Subcutaneous preadipocyte (primary cell): ENCODE results near the gene AIF1L. TPM values are rescaled to one million over a fixed set of nuclear protein-coding genes. Genes with fewer than 3 reads are reported as not detected.

Experiments
- small RNA-seq: library from RNA; depleted of rRNA; stranded (forward); fragments of <200 nt; gene quantifications from one replicate; pipeline ENCODE3, GENCODE V24; 2012
- total RNA-seq: library from RNA; depleted of rRNA; stranded (reverse); fragments of >200 nt; gene quantifications from 2 replicates; pipeline ENCODE4 v1.2.3, GENCODE V29; 2012

AIF1L gene
- 0.20 and 0.37 TPM in 2 replicates for total RNA-seq

DNA sequence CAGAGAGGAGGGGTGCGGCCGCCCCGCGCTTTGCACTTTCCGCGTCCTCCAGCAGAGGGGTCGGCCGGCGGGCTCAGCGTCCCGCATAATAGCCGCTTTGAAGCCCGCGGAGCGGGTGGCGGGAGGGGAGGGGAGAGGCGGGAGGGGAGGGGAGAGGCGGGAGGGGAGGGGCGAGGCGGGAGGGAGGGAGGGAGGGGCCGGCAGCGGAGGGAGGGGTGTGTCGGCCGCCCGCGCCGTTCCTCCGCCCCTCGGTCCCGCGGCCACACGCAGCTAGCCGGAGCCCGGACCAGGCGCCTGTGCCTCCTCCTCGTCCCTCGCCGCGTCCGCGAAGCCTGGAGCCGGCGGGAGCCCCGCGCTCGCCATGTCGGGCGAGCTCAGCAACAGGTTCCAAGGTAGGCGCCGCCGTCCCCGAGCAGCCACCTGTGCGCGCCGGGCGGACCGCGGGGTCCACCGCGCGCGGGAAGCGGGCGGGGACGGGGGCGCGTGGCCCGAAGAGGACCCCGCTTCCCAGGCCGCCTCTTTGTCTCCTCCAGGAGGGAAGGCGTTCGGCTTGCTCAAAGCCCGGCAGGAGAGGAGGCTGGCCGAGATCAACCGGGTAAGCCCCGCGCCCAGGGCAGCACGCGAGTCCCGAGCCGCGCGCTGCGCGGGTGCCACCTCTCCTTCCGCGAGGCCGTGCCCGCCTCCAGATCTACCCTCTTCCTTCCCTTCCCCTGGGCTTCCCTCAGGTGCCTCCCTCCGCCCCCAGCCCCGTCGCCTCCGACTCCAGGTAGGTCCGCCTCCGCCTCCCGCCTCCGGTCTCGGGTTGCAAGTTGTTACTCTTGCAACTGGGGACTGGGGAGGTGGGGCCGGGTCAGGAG lies at the start of gene AIF1L:
Gene AIF1L (plus strand): TSS at position 263 of the 857 bp plus-strand sequence. CDS start 99 bp downstream, at position 362.

DNA sequence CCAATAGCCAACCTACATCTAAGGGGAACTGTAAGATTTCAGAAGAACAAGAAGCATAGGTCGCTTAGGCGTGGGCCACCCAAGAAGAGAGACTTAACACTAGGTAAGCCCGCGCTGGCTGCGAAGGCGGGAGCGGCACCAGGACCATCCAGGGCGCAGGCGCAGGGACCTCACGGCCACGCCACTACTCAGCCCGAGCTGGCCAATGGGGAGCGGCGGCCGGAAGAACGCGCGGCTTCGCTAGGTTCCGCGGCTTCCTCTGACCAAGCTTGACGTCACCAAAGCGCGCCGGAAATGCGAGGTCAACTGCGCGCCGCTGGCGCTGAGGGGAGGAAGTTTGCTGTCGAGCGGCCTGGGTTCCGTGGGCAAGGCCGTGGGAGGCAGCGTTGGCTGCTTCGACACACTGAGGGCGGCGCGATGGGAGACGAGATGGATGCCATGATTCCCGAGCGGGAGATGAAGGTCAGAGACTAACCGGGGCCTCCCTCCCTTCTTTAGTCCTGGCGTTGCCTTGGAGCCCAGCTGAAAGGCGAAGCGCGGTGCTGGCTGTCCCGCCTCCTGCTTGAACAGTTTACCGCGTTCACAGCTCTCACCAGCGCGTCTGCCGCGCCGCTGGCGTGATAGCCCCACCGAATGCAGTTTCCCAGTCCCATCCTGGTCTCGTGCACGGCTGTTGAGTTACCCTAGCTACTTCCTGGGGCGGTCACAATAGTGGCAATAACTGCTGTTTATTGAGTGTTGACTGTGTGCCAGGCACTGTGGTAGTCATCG lies 29.1 kb downstream of the AIF1L start, which contains the start of gene NUP214:
Gene NUP214 (plus strand): TSS at position 299 of the 771 bp plus-strand sequence. CDS start 119 bp downstream, at position 418.

Small RNAs within 50 kb of the gene (small RNA-seq; reads per million reads assigned to genes)
- not detected for gene RNU6-881P

Other genes starting within 250 kb of the AIF1L start
- gene QRFP, start 199.7 kb upstream of the AIF1L start, total RNA-seq = not detected in 2 replicates
- 1.8 and 2.2 TPM in 2 replicates for gene FIBCD1, start 157.3 kb upstream of the AIF1L start, total RNA-seq
- gene LAMC3, start 87.4 kb upstream of the AIF1L start, total RNA-seq = 0.20 and 0.37 TPM in 2 replicates
- 16.9 and 20.7 TPM in 2 replicates for gene NUP214, start 29.1 kb downstream of the AIF1L start, total RNA-seq
- gene FAM78A, start 180.0 kb downstream of the AIF1L start, total RNA-seq = 0.59 and 0.73 TPM in 2 replicates
- gene PLPP7, start 193.2 kb downstream of the AIF1L start, total RNA-seq = 7.8 and 13.6 TPM in 2 replicates